Testis (tissue), 3 donors: ENCODE measurements around the gene COBL. TPM values are rescaled to one million over a fixed set of nuclear protein-coding genes. Genes with fewer than 3 reads are reported as not detected.

Source experiments
- DNase-seq: peaks from one replicate; pipeline ENCODE4 v3.0.0-alpha.2; 2019
- H3K27ac ChIP-seq, 2 donors: fragments of 200-600 bp; sonication (generic); one replicate each; pipeline ENCODE4 v1.5.1; 2019
- H3K27me3 ChIP-seq: fragments of 200-600 bp; sonication (generic); one replicate; pipeline ENCODE4 v1.5.1; 2019
- H3K36me3 ChIP-seq: fragments of 200-600 bp; sonication (generic); one replicate; pipeline ENCODE4 v1.5.1; 2017; ENCODE audit warnings: low read depth; ENCODE audit errors: missing control alignments
- H3K4me1 ChIP-seq: fragments of 200-600 bp; sonication (generic); one replicate; pipeline ENCODE4 v1.5.1; 2019
- H3K4me3 ChIP-seq, 2 donors: fragments of 200-600 bp; sonication (generic); one replicate each; pipeline ENCODE4 v1.5.1; 2017 to 2019
- H3K9me3 ChIP-seq: fragments of 200-600 bp; sonication (generic); one replicate; pipeline ENCODE4 v1.5.1; 2017
- CTCF ChIP-seq, 3 experiments: fragments of 450-650 bp in 2 of 3; fragments of 200-600 bp in 1 of 3; sonication (generic) in 1 of 3; IDR thresholded peaks; one replicate each; pipeline ENCODE4 v1.5.1; 2016 to 2019; ENCODE audit warnings: antibody characterized with exemption in 3 of 3, mild to moderate bottlenecking in 2 of 3, moderate library complexity in 1 of 3
- POLR2A ChIP-seq: fragments of 450-650 bp; IDR thresholded peaks from one replicate; pipeline ENCODE4 v1.6.1; 2017; ENCODE audit warnings: antibody characterized with exemption, mild to moderate bottlenecking, moderate library complexity
- WGBS, 2 donors: methylation state at CpG; one replicate each; pipeline ENCODE4 v1.1.5; 2018; 5-methylcytosine and 5-hydroxymethylcytosine counted together
- intact Hi-C: fragments of 100-400 bp; cut with DNase I; formaldehyde crosslinking; loops from one replicate; pipeline ENCODE4 v1.15.1; 2023; ENCODE audit warnings: low total_unique reads
- polyA plus RNA-seq: library from polyadenylated mRNA; stranded (reverse); fragments of 350-450 nt; fragmentation: Illumina TruSeq; extraction: RNeasy Lipid Tissue Mini Kit (QIAGEN cat#74804); gene quantifications from one replicate; pipeline ENCODE4 v1.2.3, GENCODE V29; 2014; ENCODE audit warnings: low read depth, low replicate concordance; ENCODE audit not compliant: insufficient read depth
- total RNA-seq, 2 donors: library from RNA; depleted of rRNA; stranded (reverse); fragments of >200 nt; gene quantifications; one replicate each; pipeline ENCODE4 v1.2.3, GENCODE V29; 2016

Gene COBL
- total and polyA plus RNA-seq, 3 donors from 2014 or later, result 9.2 to 14.8 (median 12.3) TPM

- Histone ChIP-seq H3K4me3 (no peak overlapping the region), H3K36me3 (no peaks in the 10 kb centered on the region), H3K4me1 (no peaks in the 10 kb centered on the region), H3K27me3 (no peaks in the 10 kb centered on the region), H3K9me3 (no peaks in the 10 kb centered on the region), H3K27ac (no peak overlapping the region)
- intact Hi-C loops, result no loop called here
- TF ChIP-seq CTCF (IDR thresholded peaks at IDR 0.05), result no peak
- 70 to 74% methylated on average over 6 of the region's 6 CpGs for WGBS, 2 donors
- DNase-seq, result no peak
Measured at GRCh38 chr7:51279391-51280023, 37.1 kb downstream of the COBL start.

- 68 to 83% methylated on average over 6 of the region's 6 CpGs for WGBS, 2 donors
- DNase-seq, result no peak
- intact Hi-C loops, result no loop called here
- H3K36me3 ChIP-seq, result no peaks in the 10 kb centered on the region
- no peaks in the 10 kb centered on the region for H3K4me1 ChIP-seq
- TF ChIP-seq CTCF (IDR thresholded peaks at IDR 0.05), result no peak
- TF ChIP-seq POLR2A, result no peak
- H3K9me3 ChIP-seq, result no peaks in the 10 kb centered on the region
- no peak overlapping the region for H3K4me3 ChIP-seq
- no peak overlapping the region for H3K27ac ChIP-seq
- H3K27me3 ChIP-seq, result no peaks in the 10 kb centered on the region
Measured at GRCh38 chr7:51278797-51279196, 37.8 kb downstream of the COBL start.

GRCh38 chr7:51276967-51277366 is 39.6 kb downstream of the COBL start:
- Histone ChIP-seq H3K4me1 (no peaks in the 10 kb centered on the region), H3K27ac (no peak overlapping the region)
- 87 to 88% methylated on average over 5 of the region's 5 CpGs for WGBS, 2 donors

GRCh38 chr7:51276091-51276605 is 40.5 kb downstream of the COBL start:
- 66 to 75% methylated on average over 7 of the region's 7 CpGs for WGBS, 2 donors
- H3K27ac ChIP-seq, result no peak overlapping the region
- no peaks in the 10 kb centered on the region for H3K9me3 ChIP-seq
- TF ChIP-seq CTCF (IDR thresholded peaks at IDR 0.05) (no peak), POLR2A (no peak)
- H3K27me3 ChIP-seq, result no peaks in the 10 kb centered on the region
- no peak overlapping the region for H3K4me3 ChIP-seq
- no peak for DNase-seq
- intact Hi-C loops, result no loop called here
- no peaks in the 10 kb centered on the region for H3K4me1 ChIP-seq
- no peaks in the 10 kb centered on the region for H3K36me3 ChIP-seq

More at GRCh38 chr7:51276967-51277366, 39.6 kb downstream of the COBL start:
- Histone ChIP-seq H3K36me3 (no peaks in the 10 kb centered on the region), H3K9me3 (no peaks in the 10 kb centered on the region), H3K27me3 (no peaks in the 10 kb centered on the region), H3K4me3 (no peak overlapping the region)
- no peak for DNase-seq
- intact Hi-C loops, result no loop called here
- TF ChIP-seq CTCF (IDR thresholded peaks at IDR 0.05) (no peak), POLR2A (no peak)

GRCh38 chr7:51275532-51275931 is 41.1 kb downstream of the COBL start:
- Histone ChIP-seq H3K27me3 (no peaks in the 10 kb centered on the region), H3K36me3 (no peaks in the 10 kb centered on the region), H3K4me1 (no peaks in the 10 kb centered on the region), H3K9me3 (no peaks in the 10 kb centered on the region), H3K4me3 (no peak overlapping the region), H3K27ac (no peak overlapping the region)
- DNase-seq, result no peak
- 72 to 75% methylated on average over 9 of the region's 9 CpGs for WGBS, 2 donors
- intact Hi-C loops, result no loop called here
- TF ChIP-seq CTCF (IDR thresholded peaks at IDR 0.05) (no peak), POLR2A (no peak)
